Glomerular visceral epithelial cell (primary cell): ENCODE data around the gene MAB21L3.

ENCODE experiments used
- DNase-seq: peaks from one replicate; pipeline ENCODE4 v3.0.0-alpha.2; 2016; ENCODE audit errors: extremely low spot score

Gene MAB21L3

DNA sequence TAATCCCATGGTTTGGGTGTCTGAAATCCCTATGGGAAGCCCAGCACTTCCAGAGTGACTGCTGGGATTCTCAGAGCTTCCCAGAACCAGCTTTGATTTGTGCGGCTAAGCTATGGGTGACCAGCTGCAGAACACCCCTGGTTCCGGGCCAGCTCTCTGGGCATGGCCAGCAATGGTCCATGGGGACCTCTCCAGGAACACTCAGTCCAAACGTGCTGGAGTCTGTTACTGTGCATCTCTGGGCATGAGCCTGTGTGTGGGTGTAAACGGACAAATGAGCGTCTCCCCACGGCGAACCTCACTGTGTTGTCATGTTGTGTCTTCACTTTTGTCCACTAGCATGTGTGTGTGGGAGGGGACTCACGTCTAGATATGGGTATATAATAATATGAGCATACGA is 54.4 kb downstream of the MAB21L3 start:
- DNase-seq, result no peak

DNA sequence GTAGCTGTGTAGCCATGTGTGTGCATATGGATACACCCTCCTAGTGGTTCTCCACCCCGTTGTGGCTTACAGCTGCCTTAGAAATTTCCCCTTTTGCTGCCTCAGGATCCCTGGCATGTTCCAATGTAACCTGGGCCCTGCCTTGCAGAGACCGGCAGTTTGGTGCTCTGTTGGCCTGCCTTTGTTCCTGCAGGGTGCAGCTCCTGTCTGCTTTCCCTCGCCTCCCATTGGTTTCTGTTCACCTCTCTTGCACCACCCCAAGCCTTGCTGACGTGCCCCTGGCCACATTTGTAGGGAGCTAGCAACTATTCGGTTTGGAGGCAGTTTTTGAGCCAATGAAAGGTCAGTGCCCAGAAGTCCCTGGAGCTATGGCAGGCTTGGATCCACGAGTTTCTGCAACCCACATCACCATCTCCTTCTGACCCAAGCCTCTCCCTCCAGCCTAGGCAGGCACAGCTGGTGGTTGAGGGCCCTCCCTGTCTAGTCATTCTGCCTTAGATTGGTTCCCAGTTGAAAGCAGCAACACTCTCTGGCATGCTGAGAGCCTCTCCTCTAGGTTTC is 54.9 kb downstream of the MAB21L3 start:
- no peak for DNase-seq

DNA sequence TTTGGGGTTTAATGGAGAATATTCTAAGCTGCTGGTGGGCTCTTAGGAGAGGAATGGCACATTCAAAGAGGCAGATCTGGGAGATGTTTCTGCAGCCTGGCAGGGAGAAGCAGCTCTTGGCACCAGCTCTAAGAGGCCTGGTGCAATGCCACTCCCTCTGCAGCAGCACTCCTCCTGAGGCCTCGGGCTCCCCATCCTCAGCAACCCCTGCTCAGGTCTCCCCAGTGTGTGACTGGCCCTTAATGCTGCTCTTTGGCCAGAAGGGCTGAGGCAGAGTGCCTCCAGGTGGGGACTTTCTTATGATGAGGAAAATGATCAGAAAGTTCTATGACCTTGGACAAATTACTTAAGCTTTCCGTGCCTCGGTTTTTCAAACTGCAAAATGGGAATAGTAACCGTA is 55.5 kb downstream of the MAB21L3 start:
- no peak for DNase-seq

DNA sequence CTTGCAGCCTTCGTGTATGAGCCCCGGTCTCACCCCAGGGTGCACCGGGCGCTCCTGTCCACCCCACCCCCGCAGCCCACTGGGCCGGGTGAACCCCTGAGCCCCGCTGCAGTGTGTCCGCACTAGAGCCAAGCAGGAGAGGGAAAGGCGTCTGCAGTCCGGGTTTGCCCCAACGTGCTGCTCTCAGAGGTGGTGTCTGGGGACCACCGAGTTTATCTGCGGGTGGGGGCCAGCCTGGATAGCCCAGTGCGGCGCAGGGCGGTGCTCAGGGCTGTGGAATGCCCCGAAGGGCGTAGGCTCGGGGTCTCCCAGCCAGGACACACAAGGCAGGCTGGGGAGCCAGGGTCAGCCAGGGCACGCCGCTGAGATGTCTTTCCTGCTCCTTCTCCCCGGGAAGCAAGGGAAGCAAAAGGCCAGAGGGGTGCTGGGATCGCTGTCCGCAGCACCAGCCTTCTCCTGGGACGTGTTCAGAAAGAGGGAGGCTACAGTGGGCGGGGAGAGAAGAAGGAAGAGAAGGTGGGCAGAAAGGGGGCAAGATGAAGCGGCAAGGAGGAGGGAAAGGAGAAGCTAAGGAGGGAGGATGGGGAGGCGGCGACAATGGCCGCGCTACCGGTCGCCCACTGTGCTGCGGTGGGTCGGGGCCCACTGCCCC is 56.6 kb downstream of the MAB21L3 start:
- peak; percentile 20 for DNase-seq

DNA sequence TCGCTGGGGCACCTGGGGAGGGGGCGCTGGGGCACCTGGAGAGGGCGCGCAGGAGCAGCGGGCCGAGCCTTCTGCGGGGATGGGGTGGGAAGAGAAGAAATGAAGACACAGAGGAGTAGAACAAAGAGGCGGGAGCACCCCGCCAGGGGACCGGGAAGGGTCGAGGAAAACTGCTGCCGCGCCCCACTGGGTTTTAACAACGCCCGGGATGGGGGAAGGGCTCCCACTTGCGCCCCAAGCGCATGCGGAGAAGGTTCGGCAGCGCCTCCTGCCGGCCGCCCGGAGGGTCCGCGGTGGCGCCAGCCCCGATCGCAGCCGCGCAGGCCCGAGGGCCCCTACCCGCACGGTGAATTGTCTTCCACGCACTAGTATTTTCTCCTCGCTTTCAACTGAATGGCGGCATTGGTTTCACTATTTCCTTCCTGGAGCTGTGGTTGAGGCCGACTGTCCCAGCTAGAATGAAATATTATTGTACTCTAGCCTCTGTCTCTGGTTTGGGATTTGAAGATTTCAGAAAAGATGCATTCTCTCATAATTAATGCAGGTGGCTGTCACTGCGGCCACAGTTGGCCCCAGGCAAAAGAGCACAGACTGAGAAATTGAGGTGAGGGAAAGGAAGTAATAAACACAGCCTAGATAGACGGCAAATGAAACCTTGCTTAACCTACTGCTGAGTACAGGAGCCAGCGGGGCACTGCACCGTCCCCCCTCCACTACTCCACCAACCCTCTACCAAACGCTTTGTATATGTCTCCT is 57.3 kb downstream of the MAB21L3 start:
- DNase-seq, result peak; percentile 42

DNA sequence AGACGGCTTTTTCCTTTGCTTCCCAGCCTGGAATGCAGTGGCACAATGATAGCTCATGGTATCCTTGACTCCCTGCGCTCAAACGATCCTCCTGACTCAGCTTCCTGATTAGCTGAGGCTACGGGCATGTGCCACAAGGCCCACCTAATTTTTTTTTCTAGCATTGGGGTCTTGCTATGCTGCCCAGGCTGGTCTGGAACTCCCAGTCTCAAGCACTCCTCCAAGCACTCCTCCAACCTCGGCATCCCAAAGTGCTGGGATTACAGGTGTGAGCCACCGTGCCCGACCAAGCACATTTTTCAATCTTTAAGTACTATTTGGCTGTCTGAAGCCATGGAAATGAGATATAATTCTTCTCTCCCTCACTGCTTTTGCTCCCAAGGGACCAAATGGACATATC is 58.7 kb downstream of the MAB21L3 start:
- no peak for DNase-seq

DNA sequence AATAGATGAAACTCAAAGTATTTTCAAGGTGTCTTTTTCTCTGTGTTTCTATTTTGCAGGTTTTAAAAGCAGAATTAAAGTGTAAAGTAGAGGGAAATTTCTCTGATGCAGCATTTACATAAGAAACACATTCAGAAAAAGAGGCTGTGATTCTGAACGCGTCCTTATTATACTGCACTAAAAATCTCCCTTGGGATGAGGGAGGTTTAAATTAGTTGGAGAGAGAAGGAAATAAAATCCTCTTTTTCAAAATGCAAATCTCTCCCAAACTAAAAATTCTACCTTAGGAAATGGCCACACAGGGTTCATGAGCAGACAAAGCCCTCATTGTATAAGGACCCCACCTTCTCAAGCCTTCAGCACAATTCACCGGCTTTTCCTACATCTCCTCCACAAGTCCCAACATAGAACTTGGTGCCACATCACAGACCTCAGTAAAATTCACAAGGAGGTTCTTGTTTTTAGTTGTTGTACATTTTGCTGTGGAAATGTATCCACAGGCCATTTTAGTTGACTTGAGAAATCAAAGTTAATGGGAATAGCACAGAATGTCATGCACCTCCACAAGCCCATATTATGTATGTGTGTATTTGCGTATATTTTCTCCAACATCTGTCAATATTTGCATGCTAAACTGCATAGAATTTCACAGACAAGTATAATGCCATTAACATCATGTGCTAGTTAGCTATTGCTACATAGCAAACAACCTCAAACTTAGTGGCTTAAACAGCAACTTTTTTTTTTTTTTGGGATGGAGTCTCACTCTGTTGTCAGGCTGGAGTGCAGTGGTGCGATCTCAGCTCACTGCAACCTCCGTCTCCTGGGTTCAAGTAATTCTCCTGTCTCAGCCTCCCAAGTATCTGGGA is 59.8 kb downstream of the MAB21L3 start:
- DNase-seq, result no peak

DNA sequence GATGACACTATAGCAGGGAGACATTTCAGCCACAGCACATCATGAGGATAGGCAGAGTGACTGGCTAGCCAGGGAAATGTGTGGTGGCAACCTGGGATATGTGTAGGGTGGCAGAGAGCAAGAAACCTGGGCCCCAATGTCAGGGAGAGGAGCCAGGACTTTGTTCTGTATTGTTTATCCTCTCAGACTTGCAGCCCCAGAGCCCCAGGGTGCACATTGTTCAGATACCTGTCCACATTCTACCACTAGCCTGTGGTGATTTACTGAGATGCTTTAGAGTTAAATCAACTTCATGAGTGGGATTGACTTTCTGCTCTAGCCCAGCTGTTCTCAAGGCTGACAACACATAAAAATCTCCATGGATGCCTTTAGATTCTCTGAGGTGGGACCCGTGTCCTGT is 61.5 kb downstream of the MAB21L3 start:
- no peak for DNase-seq

DNA sequence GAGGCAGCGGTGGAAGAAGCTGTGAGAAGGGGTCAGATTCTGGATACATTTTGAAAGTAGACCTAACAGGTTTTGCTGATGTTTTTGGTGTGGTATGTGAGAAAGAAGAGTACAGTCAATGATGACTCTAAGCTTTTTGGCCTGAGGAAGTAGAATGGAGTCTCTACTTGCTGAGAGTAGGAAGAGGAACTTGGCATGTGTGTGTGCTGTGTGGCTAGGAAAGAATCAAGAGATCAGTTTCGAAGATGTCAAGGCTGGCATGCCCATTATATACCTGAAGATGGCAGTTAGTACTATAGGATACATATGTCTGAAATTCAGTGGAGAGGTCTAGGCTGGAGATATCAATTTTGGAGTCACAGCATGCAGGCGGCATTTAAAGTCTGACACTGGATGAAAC is 64.4 kb downstream of the MAB21L3 start:
- DNase-seq, result no peak

DNA sequence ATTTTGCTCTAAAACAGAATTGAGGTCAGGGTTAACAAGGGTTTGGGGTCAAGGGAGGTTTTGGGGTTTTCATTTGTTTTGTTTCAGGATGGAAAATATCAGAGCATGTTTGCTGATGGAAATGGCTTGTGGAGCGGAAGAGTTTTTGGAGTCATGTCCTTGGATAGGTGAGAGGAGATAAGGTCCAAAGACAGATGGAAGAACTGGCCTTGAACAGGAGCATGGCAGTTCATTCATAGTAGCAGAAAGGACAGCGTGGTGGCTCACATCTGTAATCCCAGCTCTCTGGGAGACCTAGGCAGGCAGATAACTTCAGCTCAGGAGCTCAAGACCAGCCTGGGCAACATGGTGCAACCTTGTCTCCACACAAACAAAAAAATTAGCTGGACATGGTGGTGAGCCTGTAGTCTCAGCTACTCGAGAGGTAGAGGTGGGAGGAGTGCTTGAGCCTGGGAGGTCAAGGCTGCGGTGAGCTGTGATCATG is 65.1 kb downstream of the MAB21L3 start:
- DNase-seq, result no peak

DNA sequence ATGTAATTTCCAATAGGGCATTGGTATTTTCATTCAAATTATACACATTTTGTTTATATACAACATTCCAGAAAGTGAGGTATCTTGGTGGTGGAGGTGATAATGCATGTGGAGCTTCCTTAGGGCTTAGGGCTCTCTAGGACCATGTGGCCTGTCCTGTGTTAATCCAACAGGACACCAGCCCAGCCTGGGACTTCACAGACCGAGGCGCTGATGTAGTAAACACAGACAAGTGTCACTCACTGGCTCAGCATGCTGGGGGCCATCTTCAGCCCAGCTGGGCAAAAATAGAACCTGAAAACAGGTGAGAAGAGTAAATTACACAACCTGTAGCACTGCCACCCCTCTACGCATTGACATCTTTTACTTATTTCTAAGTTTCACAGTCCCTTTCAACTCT is 66.7 kb downstream of the MAB21L3 start:
- DNase-seq, result no peak

DNA sequence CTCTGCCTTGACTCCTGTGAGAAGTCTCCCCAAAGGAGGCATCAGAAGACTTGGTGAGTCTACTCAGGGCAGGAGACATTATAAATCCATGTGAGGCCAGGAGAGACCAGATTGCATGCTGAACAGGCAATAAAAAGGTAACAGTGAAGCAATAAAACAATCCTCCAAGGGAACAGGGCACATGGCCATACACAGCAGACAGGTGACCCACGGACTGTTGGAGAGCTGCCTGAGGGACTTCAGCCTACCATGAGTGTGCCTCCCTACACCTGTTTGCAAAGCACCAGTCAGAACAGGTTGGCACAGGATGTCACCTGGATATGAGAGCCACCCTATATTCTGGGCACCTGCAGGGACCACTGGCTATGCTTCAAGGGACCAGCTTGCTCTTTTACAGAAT is 67.6 kb downstream of the MAB21L3 start:
- no peak for DNase-seq

DNA sequence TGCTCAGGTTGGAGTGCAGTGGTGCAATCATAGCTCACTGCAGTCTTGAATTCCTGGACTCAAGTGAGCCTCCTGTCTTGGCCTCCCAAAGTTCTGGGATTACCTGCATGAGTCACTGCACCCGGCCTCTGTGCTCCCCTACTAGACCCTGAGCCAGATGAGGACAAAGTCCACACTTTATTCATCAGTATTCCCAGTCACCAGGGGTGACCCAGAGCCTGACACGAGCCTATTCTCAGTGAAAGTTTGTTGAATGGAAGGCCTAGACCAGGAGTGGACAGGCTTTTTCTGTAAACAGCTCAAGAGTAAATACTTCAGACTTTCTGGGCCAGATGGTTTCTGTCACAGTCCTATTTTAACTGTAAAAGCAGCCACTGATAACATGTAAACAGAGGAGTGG is 68.2 kb downstream of the MAB21L3 start:
- no peak for DNase-seq

DNA sequence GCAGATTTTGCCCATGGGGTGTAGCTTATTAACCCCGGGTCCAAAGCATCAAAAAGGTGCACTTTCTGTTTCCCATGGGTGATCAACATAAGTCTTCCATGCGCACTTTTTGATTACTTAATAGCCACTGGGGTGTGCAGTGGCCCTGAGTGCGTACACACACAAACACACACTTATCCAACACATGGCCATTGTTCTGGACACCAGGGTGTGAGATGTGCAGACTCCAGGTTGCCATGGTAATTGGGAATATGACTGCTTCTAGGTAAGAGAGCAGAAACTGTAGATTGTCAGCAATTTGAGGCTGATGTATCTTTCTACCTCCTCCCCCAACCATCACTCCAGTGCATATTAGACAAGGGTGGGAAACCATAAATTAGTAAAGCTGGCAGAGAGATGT is 68.8 kb downstream of the MAB21L3 start:
- no peak for DNase-seq

DNA sequence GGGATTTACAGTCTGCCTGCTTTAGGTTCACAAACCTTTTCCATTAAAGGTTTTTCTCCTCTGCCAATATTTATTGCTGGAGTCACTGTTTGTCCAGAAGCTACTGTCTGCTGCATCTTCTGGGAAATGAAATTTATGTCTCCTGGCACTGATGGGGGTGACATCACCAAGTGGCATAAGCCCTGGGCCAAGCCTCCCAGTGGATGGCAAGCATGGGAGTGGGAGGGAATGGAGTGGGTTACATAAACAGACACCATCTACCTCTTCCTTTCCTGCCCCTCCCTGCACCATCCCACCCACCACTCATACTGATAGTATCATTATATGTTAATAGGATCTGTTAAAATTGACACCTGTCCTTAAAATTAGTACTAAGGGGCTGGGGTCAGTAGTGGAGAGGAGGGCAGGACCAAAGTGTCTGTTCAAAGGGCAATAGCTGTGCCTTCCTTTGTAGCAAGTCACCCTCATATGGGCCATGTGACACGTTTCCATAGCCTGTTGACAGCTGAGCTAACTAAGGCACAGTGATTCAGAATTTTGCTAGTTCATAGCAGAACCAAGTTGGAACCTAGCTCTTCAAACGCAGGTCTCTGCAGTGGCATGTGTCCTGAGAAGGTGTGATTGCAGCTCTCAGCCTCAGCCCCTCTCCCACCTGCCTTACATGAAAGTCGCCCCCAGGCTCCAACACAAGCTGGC is 71.0 kb downstream of the MAB21L3 start:
- no peak for DNase-seq
